NB4 (cell line): Measurements from ENCODE around the gene ITGB7.

Source experiments
- DNase-seq: peaks from one replicate; pipeline ENCODE4 v3.0.0; 2010; ENCODE audit warnings: low read depth
- H3K4me3 ChIP-seq: one replicate; pipeline ENCODE4 v1.5.1; 2011; ENCODE audit warnings: mild to moderate bottlenecking, low read depth, low read length, moderate library complexity
- CTCF ChIP-seq: IDR thresholded peaks from one replicate; pipeline ENCODE4 v1.5.1; 2012; ENCODE audit warnings: low read depth, low read length
- MAX ChIP-seq: IDR thresholded peaks from 2 replicates; pipeline ENCODE4 v1.6.1; 2011; ENCODE audit warnings: low read depth, low read length
- MYC ChIP-seq: IDR thresholded peaks from 2 replicates; pipeline ENCODE4 v1.6.1; 2011; ENCODE audit warnings: low read depth, low read length
- POLR2A ChIP-seq: IDR thresholded peaks from 2 replicates; pipeline ENCODE4 v1.6.1; 2011; ENCODE audit warnings: mild to moderate bottlenecking; ENCODE audit not compliant: insufficient read length; ENCODE audit errors: extremely low read depth

The ITGB7 gene

DNA sequence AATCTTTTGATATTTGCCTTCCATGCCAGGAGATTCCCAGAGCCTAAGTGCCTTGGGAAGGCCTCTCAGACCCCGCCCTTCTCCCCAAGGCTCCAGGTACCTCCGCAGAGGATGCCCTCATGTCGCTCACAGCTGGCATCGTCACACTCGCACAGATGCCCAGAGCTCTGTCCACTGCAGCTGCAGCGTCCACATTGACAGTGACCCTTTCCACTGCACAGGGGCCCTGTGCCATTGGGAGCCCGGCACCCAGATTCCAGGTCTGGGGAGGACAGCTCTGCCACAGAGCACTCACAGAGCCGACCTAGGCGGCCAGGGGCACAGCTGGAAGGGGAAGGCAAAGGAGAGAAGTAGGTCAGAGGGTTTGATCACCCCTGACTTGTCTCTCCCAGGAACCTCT is 14.0 kb downstream of the ITGB7 start:
- DNase-seq, result no peak
- TF ChIP-seq CTCF (no peak), POLR2A (no peak), MYC (no peak), MAX (no peak)

GRCh38 chr12:53192531-53193021 is 14.5 kb downstream of the ITGB7 start:
- DNase-seq, result no peak
- H3K4me3 ChIP-seq, result no peak overlapping the region
- TF ChIP-seq POLR2A, result no peak
- no peak for TF ChIP-seq CTCF
- TF ChIP-seq MYC, result no peak
- TF ChIP-seq MAX, result no peak

More for the DNA sequence above, 14.0 kb downstream of the ITGB7 start:
- H3K4me3 ChIP-seq, result no peak overlapping the region

DNA sequence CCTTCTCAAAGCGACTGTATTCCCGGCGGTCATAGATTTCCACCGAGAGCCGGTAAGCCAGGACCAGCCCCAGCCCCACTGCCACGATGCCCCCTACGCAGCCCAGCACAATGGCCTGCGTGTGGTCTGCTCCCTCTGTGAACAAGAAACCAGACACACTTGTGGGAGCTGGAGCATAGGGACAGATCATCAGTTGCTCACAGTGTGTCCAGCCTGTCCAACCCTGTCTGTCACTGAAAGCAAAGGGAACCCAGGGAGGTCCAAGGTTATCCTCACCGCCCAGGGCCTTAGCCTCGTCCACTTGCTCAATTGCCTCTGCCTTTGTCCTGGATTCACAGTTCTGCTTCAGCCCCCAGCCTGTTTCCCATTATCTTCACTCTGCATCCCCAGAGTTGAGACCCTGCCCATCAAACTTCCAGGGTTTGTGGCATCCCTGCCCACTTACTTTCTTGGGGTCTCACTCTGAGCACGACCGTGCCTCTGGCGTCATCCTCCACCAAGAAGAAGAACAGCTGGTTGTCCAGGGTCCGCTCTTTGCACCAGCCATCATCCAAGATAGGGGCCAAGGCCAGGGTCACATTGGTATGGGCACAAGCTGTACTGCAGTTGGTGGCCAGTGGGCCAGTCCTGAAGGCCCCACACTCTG is 15.0 kb downstream of the ITGB7 start:
- H3K4me3 ChIP-seq, result no peak overlapping the region
- DNase-seq, result no peak
- no peak for TF ChIP-seq POLR2A
- no peak for TF ChIP-seq MYC
- TF ChIP-seq CTCF, result no peak
- TF ChIP-seq MAX, result no peak

DNA sequence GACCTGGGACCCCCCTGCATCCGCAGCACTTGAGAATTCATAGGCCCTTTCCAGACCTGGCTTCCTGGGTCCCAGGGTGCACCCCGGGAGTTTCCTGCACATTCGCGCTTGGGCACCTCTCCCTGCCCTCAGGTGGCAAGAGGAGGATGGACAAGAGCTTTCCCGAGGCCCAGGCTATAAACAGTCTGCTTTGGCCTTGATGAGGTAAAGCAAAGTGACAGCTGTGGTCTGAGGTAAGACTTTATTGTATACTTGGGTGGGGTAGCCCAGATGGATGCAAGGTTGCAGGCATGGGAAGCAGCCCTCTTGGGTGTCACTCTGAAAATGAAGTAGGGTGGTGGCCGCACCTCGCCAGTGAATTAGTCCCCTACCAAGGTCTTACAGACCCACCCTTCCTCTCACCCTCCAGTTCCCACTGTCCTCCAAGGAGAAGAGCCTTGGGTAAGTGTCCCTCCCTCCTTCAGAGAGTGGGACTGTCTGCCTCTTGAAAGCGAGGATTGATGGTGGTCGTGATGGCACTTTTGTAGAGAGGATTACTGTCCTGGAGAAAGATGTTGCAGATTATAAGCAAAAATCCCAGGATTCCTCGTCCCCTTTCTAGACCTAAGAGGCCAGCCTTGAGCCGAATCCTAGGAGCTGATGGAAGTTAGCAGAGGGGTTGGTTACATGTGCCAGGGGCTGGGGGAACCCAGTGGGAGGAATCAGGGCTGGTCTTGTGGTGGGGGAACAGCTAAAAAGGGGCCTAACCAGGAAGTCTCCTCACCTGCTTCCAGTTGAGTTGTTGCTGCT is 15.8 kb downstream of the ITGB7 start:
- TF ChIP-seq MAX, result no peak
- TF ChIP-seq MYC, result no peak
- DNase-seq, result no peak
- no peak overlapping the region for H3K4me3 ChIP-seq

DNA sequence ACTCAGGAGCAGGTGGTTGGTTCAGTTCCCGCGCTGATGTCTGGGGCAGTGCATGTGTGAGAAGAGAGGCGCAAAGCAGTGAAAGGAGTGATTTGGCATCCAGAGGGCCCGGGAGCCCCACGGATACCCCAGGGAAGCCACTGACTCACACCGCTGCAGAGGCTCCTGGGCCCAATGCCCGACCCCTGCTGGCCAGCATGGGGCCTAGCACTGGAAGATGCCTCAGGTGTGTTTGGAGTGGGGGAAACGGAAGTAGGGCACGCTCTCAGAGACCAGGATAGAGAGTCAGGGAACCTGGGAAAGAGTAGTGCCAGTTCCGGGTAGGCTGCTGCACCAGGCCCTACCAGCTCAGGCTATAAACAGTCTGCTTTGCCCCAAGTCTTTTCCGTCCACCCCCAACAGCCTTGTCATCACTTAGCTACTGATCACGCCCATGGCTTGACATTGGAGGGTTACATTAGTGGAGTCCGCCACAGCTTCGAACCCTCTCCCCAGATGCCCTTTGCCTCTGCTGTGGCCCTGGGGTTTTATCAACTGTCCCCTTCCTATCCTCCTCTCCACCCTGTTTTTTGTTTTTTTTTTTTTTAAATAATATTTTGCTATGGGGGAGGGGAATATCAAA is 16.8 kb downstream of the ITGB7 start:
- no peak for TF ChIP-seq MYC
- TF ChIP-seq POLR2A, result no peak
- TF ChIP-seq MAX, result no peak
- peak; percentile 78 for TF ChIP-seq CTCF
- DNase-seq, result peak; percentile 65
- no peak overlapping the region for H3K4me3 ChIP-seq
